Stomach (tissue), 9 donors: ENCODE measurements around the gene ABCC8. TPM values are rescaled to one million over a fixed set of nuclear protein-coding genes. Genes with fewer than 3 reads are reported as not detected.

Experiments used
- DNase-seq, 2 donors: peaks; one replicate each; pipeline versions ENCODE4 v3.0.0 to v3.0.0-alpha.2; 2013 to 2019
- H3K27ac ChIP-seq, 5 donors: fragments of 200-600 bp in 4 of 5; sonication (generic) in 4 of 5; one replicate each; pipeline ENCODE4 v1.5.1; 2013 to 2019; ENCODE audit warnings: mild to moderate bottlenecking in 1 of 5, moderate library complexity in 1 of 5
- H3K27me3 ChIP-seq, 3 donors: fragments of 200-600 bp; sonication (generic); one replicate each; pipeline ENCODE4 v1.5.1; 2017 to 2019; ENCODE audit warnings: mixed run types in 1 of 3
- H3K36me3 ChIP-seq, 4 donors: fragments of 200-600 bp; sonication (generic); 1 replicate in 3 of 4; 2 replicates in 1 of 4; pipeline ENCODE4 v1.5.1; 2016 to 2019
- H3K4me1 ChIP-seq, 4 donors: fragments of 200-600 bp; sonication (generic); one replicate each; pipeline ENCODE4 v1.5.1; 2016 to 2019
- H3K4me3 ChIP-seq, 4 donors: fragments of 200-600 bp; sonication (generic) in 3 of 4; one replicate each; pipeline ENCODE4 v1.5.1; 2016 to 2019; ENCODE audit warnings: mild to moderate bottlenecking in 1 of 4
- H3K9me3 ChIP-seq, 4 donors: fragments of 200-600 bp; sonication (generic); one replicate each; pipeline ENCODE4 v1.5.1; 2016 to 2019
- CTCF ChIP-seq, 7 experiments: fragments of 450-650 bp in 4 of 7; fragments of 200-600 bp in 3 of 7; sonication (generic) in 3 of 7; IDR thresholded peaks; one replicate each; pipeline ENCODE4 v1.5.1; 2016 to 2019; ENCODE audit warnings: antibody characterized with exemption in 7 of 7, control low read depth in 2 of 7, mild to moderate bottlenecking in 1 of 7
- EP300 ChIP-seq: sonication (generic); formaldehyde crosslinking; IDR thresholded peaks from one replicate; pipeline ENCODE4 v1.6.1; 2017; ENCODE audit warnings: antibody characterized with exemption
- POLR2A ChIP-seq, 4 donors: fragments of 450-650 bp; IDR thresholded peaks; one replicate each; pipeline ENCODE4 v1.6.1; 2016; ENCODE audit warnings: antibody characterized with exemption in 4 of 4, control low read depth in 2 of 4, mild to moderate bottlenecking in 1 of 4, moderate library complexity in 1 of 4
- POLR2AphosphoS5 ChIP-seq, 3 donors: sonication (generic); formaldehyde crosslinking; IDR thresholded peaks; one replicate each; pipeline ENCODE4 v1.6.1; 2016; ENCODE audit warnings: antibody characterized with exemption in 3 of 3
- WGBS, 5 donors: extraction: QIAGEN DNeasy Blood & Tissue Kit in 3 of 5; methylation state at CpG; one replicate each; pipeline versions ENCODE4 v1.1.5 to v1.1.7; 2013 to 2018; 5-methylcytosine and 5-hydroxymethylcytosine counted together
- intact Hi-C: fragments of 100-400 bp; cut with DNase I; formaldehyde crosslinking; loops from one replicate; pipeline ENCODE4 v1.15.1; 2023; ENCODE audit warnings: low total_unique reads
- polyA plus RNA-seq, 3 donors: library from polyadenylated mRNA; stranded (reverse); fragments of 200-250 nt; gene quantifications; one replicate each; pipeline ENCODE4 v1.2.3, GENCODE V29; 2013
- total RNA-seq, 5 donors: library from RNA; depleted of rRNA; stranded (reverse); fragments of >200 nt; gene quantifications; one replicate each; pipeline versions ENCODE4 v1.1.0 to v1.2.3, GENCODE V29; 2014 to 2016
- donor health status: healthy with polysubstance abuse.
- donor health status: Bipolar disorder and iron deficiency.
- donor health status: healthy.

ABCC8 gene
- total and polyA plus RNA-seq, 8 donors: 3.9 to 69.6 (median 32.1) TPM; not detected in 1

- Histone ChIP-seq H3K4me3 (peak overlapping the region; percentile 12 to 44 (median 28)), H3K27me3 (peaks cover 0 to 15% (median 0%) of the 10 kb centered on the region in 3 donors), H3K4me1 (peaks cover 4 to 38% (median 18%) of the 10 kb centered on the region in 4 donors), H3K27ac (peak overlapping the region; percentile 21 to 75 (median 67)), H3K9me3 (no peaks in the 10 kb centered on the region), H3K36me3 (no peaks in the 10 kb centered on the region)
- DNase-seq: no peak
- intact Hi-C loops: loop anchor here (2.0 kb wide), 1 partner anchor 119 kb away; no protein-coding TSS in a partner anchor
- WGBS, 5 donors: 35 to 81% (median 47%) methylated on average over 4 to 6 of the region's 6 CpGs
- no peak for TF ChIP-seq CTCF (IDR thresholded peaks at IDR 0.05)
These were observed 90.7 kb downstream of the ABCC8 start for GRCh38 chr11:17385926-17386325.

GRCh38 chr11:17385492-17385891 is 91.2 kb downstream of the ABCC8 start:
- Histone ChIP-seq H3K9me3 (no peaks in the 10 kb centered on the region), H3K4me1 (peaks cover 4 to 38% (median 18%) of the 10 kb centered on the region in 4 donors), H3K36me3 (no peaks in the 10 kb centered on the region), H3K27ac (peak overlapping the region in 1 of 5 donors; percentile 75), H3K4me3 (peak overlapping the region in 2 of 4 donors; percentile 27 to 44), H3K27me3 (peaks cover 0 to 15% (median 0%) of the 10 kb centered on the region in 3 donors)
- WGBS, 5 donors: 65 to 79% (median 71%) methylated on average over 1 to 5 of the region's 5 CpGs
- intact Hi-C loops: loop anchor here (2.0 kb wide), 1 partner anchor 119 kb away; no protein-coding TSS in a partner anchor
- TF ChIP-seq CTCF (IDR thresholded peaks at IDR 0.05): no peak
- no peak for TF ChIP-seq EP300
- TF ChIP-seq POLR2AphosphoS5 (IDR thresholded peaks at IDR 0.05): no peak
- no peak for TF ChIP-seq POLR2A (IDR thresholded peaks at IDR 0.05)
- DNase-seq: no peak

- intact Hi-C loops: loop anchor here (2.0 kb wide), 1 partner anchor 121 kb away; no protein-coding TSS in a partner anchor
- no peaks in the 10 kb centered on the region for H3K9me3 ChIP-seq
- TF ChIP-seq CTCF (IDR thresholded peaks at IDR 0.05) (peak in 5 of 7 experiments; percentile 80 to 93 (median 87)), POLR2AphosphoS5 (IDR thresholded peaks at IDR 0.05) (no peak)
- H3K27me3 ChIP-seq: peaks cover 0 to 15% (median 0%) of the 10 kb centered on the region in 3 donors
- peaks cover 0 to 10% (median 6%) of the 10 kb centered on the region in 4 donors for H3K36me3 ChIP-seq
- H3K4me3 ChIP-seq: no peak overlapping the region
- DNase-seq: peak; percentile 84 to 95
- no peak overlapping the region for H3K27ac ChIP-seq
- WGBS, 5 donors: 45 to 74% (median 49%) methylated on average over 3 to 6 of the region's 6 CpGs
- H3K4me1 ChIP-seq: peaks cover 0 to 27% (median 9%) of the 10 kb centered on the region in 4 donors
These were observed 92.6 kb downstream of the ABCC8 start for GRCh38 chr11:17384002-17384511.

- TF ChIP-seq POLR2A (IDR thresholded peaks at IDR 0.05): no peak
- TF ChIP-seq EP300: no peak
- TF ChIP-seq CTCF (IDR thresholded peaks at IDR 0.05): no peak
- TF ChIP-seq POLR2AphosphoS5 (IDR thresholded peaks at IDR 0.05): no peak
- Histone ChIP-seq H3K9me3 (no peaks in the 10 kb centered on the region), H3K36me3 (peaks cover 0 to 11% (median 8%) of the 10 kb centered on the region in 4 donors), H3K4me3 (no peak overlapping the region), H3K4me1 (peaks cover 0 to 24% (median 6%) of the 10 kb centered on the region in 4 donors), H3K27ac (no peak overlapping the region), H3K27me3 (peaks cover 0 to 11% (median 0%) of the 10 kb centered on the region in 3 donors)
- no peak for DNase-seq
- intact Hi-C loops: no loop called here
- WGBS, 5 donors: 82 to 100% (median 92%) methylated on average over 1 of the region's 1 CpG
These were observed 93.2 kb downstream of the ABCC8 start for GRCh38 chr11:17383461-17383860.
